SK-N-SH (cell line): ENCODE data around the gene C1QTNF2.

Experiments
- CHD2 ChIP-seq: fragments of 150-350 bp; IDR thresholded peaks from 2 replicates; pipeline ENCODE4 v1.6.1; 2018; ENCODE audit warnings: low read length; ENCODE audit not compliant: partially characterized antibody
- CTCF ChIP-seq: fragments of 200-600 bp; sonication (generic); IDR thresholded peaks from 2 replicates; pipeline ENCODE4 v1.6.1; 2017; ENCODE audit warnings: antibody characterized with exemption, mild to moderate bottlenecking, moderate library complexity
- EP300 ChIP-seq, 2 experiments: IDR thresholded peaks; 2 replicates each; pipeline versions ENCODE4 v1.4.0 to v1.6.1; 2012; ENCODE audit warnings: borderline replicate concordance in 1 of 2, low read depth in 1 of 2, low read length in 1 of 2
- EZH2phosphoT487 ChIP-seq: fragments of 200-600 bp; sonication (generic); IDR thresholded peaks from 2 replicates; pipeline ENCODE4 v1.6.1; 2017; ENCODE audit warnings: low read depth, mixed run types, mild to moderate bottlenecking, antibody characterized with exemption, moderate library complexity, borderline replicate concordance
- GABPA ChIP-seq: IDR thresholded peaks from 2 replicates; pipeline ENCODE4 v1.4.0; 2012; ENCODE audit warnings: low read depth, mild to moderate bottlenecking
- GATA2 ChIP-seq: sonication (generic); formaldehyde crosslinking; IDR thresholded peaks from 2 replicates; pipeline ENCODE4 v1.5.0; 2020; ENCODE audit warnings: mild to moderate bottlenecking, missing genetic modification reagents
- PBX3 ChIP-seq: IDR thresholded peaks from 2 replicates; pipeline ENCODE4; 2012
- RXRA ChIP-seq: IDR thresholded peaks from 2 replicates; pipeline ENCODE4 v1.4.0; 2012; ENCODE audit warnings: low read depth, mild to moderate bottlenecking, borderline replicate concordance
- SIN3A ChIP-seq: IDR thresholded peaks from 2 replicates; pipeline ENCODE4 v1.6.1; 2012; ENCODE audit warnings: low read depth, mild to moderate bottlenecking, low read length, moderate library complexity, borderline replicate concordance
- SMC3 ChIP-seq: IDR thresholded peaks from 2 replicates; pipeline ENCODE4 v1.6.1; 2012; ENCODE audit warnings: low read depth, low read length, improper control_type of control experiment
- TF ChIP-seq, protein P1 (sequence below): IDR thresholded peaks from 2 replicates; pipeline ENCODE4 v1.4.0; 2012; ENCODE audit warnings: low read depth
- TF ChIP-seq, protein P2 (sequence below): IDR thresholded peaks from 2 replicates; pipeline ENCODE4 v1.4.0; 2012; ENCODE audit warnings: low read depth, borderline replicate concordance
- TF ChIP-seq, protein P3 (sequence below): IDR thresholded peaks from 2 replicates; pipeline ENCODE4 v1.4.0; 2012; ENCODE audit warnings: low read depth, borderline replicate concordance

DNA sequence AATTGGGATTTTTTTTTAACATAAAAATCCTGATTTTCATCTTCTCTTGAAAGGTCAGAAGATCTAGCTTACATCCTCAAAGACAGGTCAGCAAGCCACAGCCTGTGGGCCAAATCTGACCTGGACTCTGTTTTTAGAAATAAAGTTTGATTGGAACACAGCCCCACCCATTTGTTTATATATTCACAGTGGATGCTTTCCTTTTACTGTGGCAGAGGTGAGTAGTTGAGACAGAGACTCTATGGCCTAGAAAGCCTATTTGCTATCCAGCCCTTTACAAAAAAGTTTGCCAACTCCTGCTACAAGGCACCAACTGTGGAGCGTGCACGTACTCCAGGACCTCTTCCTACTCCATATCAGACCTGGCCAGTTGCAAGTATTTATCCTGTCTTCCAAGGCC is 44.7 kb downstream of the C1QTNF2 start:
- no peak for TF ChIP-seq CTCF
- no peak for TF ChIP-seq GATA2 (CRISPR knock-in tag)
- TF ChIP-seq, protein P1, sequence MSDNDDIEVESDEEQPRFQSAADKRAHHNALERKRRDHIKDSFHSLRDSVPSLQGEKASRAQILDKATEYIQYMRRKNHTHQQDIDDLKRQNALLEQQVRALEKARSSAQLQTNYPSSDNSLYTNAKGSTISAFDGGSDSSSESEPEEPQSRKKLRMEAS = no peak
- no peak for TF ChIP-seq SIN3A
- no peak for TF ChIP-seq EP300 (IDR thresholded peaks at IDR 0.05; ENCODE audit: borderline replicate concordance in 1 of 2, low read depth in 1 of 2, low read length in 1 of 2)
- no peak for TF ChIP-seq CHD2
- no peak for TF ChIP-seq EZH2phosphoT487
- TF ChIP-seq SMC3 = no peak
- TF ChIP-seq GABPA = no peak
- TF ChIP-seq PBX3 = no peak
- TF ChIP-seq RXRA = no peak
- TF ChIP-seq, protein P2, sequence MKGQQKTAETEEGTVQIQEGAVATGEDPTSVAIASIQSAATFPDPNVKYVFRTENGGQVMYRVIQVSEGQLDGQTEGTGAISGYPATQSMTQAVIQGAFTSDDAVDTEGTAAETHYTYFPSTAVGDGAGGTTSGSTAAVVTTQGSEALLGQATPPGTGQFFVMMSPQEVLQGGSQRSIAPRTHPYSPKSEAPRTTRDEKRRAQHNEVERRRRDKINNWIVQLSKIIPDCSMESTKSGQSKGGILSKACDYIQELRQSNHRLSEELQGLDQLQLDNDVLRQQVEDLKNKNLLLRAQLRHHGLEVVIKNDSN = no peak
- TF ChIP-seq, protein P3, sequence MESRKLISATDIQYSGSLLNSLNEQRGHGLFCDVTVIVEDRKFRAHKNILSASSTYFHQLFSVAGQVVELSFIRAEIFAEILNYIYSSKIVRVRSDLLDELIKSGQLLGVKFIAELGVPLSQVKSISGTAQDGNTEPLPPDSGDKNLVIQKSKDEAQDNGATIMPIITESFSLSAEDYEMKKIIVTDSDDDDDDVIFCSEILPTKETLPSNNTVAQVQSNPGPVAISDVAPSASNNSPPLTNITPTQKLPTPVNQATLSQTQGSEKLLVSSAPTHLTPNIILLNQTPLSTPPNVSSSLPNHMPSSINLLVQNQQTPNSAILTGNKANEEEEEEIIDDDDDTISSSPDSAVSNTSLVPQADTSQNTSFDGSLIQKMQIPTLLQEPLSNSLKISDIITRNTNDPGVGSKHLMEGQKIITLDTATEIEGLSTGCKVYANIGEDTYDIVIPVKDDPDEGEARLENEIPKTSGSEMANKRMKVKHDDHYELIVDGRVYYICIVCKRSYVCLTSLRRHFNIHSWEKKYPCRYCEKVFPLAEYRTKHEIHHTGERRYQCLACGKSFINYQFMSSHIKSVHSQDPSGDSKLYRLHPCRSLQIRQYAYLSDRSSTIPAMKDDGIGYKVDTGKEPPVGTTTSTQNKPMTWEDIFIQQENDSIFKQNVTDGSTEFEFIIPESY = no peak
